ENCODE data around the gene SH2D3C. TPM values are rescaled to one million over a fixed set of nuclear protein-coding genes. Genes with fewer than 3 reads are reported as not detected.

SH2D3C gene
- total and polyA plus RNA-seq, 2 of the 4 experiments (the other 2 are of a cell fraction), result under 0.01 to 0.24 TPM

DNA sequence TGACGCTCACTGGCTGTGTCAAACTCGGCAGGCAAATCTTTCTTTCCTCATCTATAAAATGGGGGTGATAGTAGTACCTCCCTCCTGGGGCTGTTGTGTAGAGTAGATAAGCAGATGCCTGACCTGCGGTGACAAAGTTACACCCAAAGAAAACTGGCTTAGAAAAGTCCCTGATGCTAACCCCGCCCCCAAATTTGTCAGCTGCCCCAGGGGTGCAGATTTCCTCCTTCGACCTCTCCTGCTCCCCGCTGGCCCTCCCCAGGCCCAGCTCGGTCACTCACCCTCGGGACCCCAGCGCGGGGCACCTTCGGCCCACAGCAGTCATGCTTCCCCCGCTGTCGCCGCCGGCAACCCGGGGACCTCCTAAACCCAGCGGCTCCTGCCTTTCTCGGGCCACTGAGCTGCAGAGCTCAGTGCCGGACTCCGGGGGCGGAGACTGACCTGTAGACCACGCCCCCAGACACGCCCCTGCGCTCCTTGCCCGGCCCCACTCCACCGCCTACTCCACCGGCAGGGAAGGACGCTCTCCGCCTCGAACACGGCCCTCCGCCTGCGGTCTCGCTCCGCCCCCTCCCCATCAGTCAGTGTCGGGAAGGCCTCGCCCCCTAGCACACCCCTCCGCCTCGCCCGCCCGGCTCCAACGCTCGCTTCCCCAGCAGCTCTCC, 7.4 kb downstream of the SH2D3C start:
- Histone ChIP-seq H4K91ac (ENCODE audit: insufficient read depth, low read depth, low read length) (no peak overlapping the region), H3K27ac (ENCODE audit: insufficient read depth, low read length) (no peak overlapping the region), H2BK20ac (ENCODE audit: low read depth, low read length) (no peak overlapping the region), H3K56ac (ENCODE audit: extremely low read depth, insufficient read depth, low read length) (no peak overlapping the region), H3K4me2 (ENCODE audit: low read depth, low read length) (peak overlapping the region; percentile 71), H2BK15ac (ENCODE audit: low read depth, low read length) (no peak overlapping the region), H3K14ac (replicated peaks; ENCODE audit: low read depth, low read length) (no peak overlapping the region), H3K9me3 (ENCODE audit: control insufficient read depth, insufficient read depth, low read length) (no peaks in the 10 kb centered on the region), H4K20me1 (ENCODE audit: insufficient read depth, low read length) (no peaks in the 10 kb centered on the region), H2AK9ac (replicated peaks; ENCODE audit: low read depth, low read length, poor library complexity) (peak overlapping the region; percentile 62), H3K4ac (ENCODE audit: low read depth, low read length) (no peak overlapping the region), H3K18ac (ENCODE audit: low read depth, low read length) (no peak overlapping the region), H2BK5ac (ENCODE audit: low read depth, low read length, poor library complexity, severe bottlenecking) (no peak overlapping the region), H2AK5ac (ENCODE audit: low read depth, low read length) (no peak overlapping the region), H3K27me3 (ENCODE audit: control insufficient read depth, insufficient read depth, low read length) (peaks cover 3% of the 10 kb centered on the region), H3K4me1 (ENCODE audit: control insufficient read depth, insufficient read depth, low read length) (peaks cover 2% of the 10 kb centered on the region; the same call in 1 of the 2 replicates), H3K4me3 (ENCODE audit: insufficient read depth, low read depth, low read length) (peak overlapping the region; percentile 31), H4K8ac (ENCODE audit: low read depth in 2 of 2, low read length in 2 of 2) (no peak overlapping the region), H2BK120ac (ENCODE audit: low read depth, low read length) (no peak overlapping the region), H4K5ac (ENCODE audit: low read depth, low read length) (no peak overlapping the region), H3K36me3 (ENCODE audit: control insufficient read depth, insufficient read depth, low read length) (no peaks in the 10 kb centered on the region), H3K9me1 (ENCODE audit: insufficient read depth, low read length) (no peaks in the 10 kb centered on the region; the same call in 1 of the 2 replicates), H2AFZ (replicated peaks; ENCODE audit: low read length, poor library complexity) (peak overlapping the region; percentile 94), H3K9ac (ENCODE audit: low read depth, low read length) (no peak overlapping the region), H3K23ac (ENCODE audit: low read depth, low read length) (no peak overlapping the region), H3K79me1 (ENCODE audit: low read depth in 1 of 2, low read length in 2 of 2) (no peaks in the 10 kb centered on the region)
- ATAC-seq (ENCODE audit: low read depth), result peak; percentile 99
- TF ChIP-seq MAZ (IDR thresholded peaks at IDR 0.05; ENCODE audit: borderline replicate concordance, low read depth, low read length) (peak; percentile 94; the same call in 1 of the 2 replicates), BHLHE40 (IDR thresholded peaks at IDR 0.05; ENCODE audit: low read depth, low read length) (no peak)
- no TSS peak for BruUV-seq (replicated peaks)
- intact Hi-C loops (cut with micrococcal nuclease) (no loop called here), in situ Hi-C loops (cut with MboI; ENCODE audit: low sequenced_read_pairs) (no loop called here), dilution Hi-C loops (cut with HindIII; ENCODE audit: low sequenced_read_pairs, unreplicated experiment) (no loop called here)
- CTCF ChIA-PET, result no interaction called here
- 1% methylated on average over 35 of the region's 43 CpGs; no CpG with 5 or more reads in 1 of the 2 experiments for WGBS, 2 experiments (ENCODE audit: extremely low coverage in 2 of 2, insufficient read length in 1 of 2)
- POLR2A ChIA-PET (ENCODE audit: unreplicated experiment), result interaction anchor here (0.8 kb wide), 1 partner anchor 22 kb away, joined by 3 read pairs; no protein-coding TSS in a partner anchor
- DNase-seq, result peak; percentile 95

All from IMR-90 (cell line).